Activated CD4-positive, alpha-beta T cell treated with anti-CD3 and anti-CD28 coated beads, Interleukin-2, amount 10 ng/mL, durations not matched to agents 7 days and 5 days (primary cell): ENCODE data around the gene TAGLN. TPM values are rescaled to one million over a fixed set of nuclear protein-coding genes. Genes with fewer than 3 reads are reported as not detected.
A peak's percentile ranks its signal among the peaks of the same experiment; 100 is the strongest.

Source experiments
- CTCF ChIA-PET: fragments of 350-600 bp; sonication (Branson Sonifier 250); formaldehyde crosslinking; loops from one replicate; lab custom pipeline; 2021; ENCODE audit warnings: antibody characterized with exemption; lab: Charles Lee
- POLR2A ChIA-PET: fragments of 350-600 bp; sonication (Branson Sonifier 250); formaldehyde crosslinking; loops from one replicate; lab custom pipeline; 2021; ENCODE audit warnings: antibody characterized with exemption; lab: Charles Lee
- DNase-seq: peaks from one replicate; pipeline ENCODE4 v3.0.0-alpha.2; 2020
- H3K27ac Mint-ChIP-seq: one replicate; pipeline ENCODE4 v1.8.0; 2021; ENCODE audit warnings: mild to moderate bottlenecking, moderate library complexity, mixed read lengths
- H3K27me3 Mint-ChIP-seq: one replicate; pipeline ENCODE4 v1.8.0; 2021; ENCODE audit warnings: mixed read lengths
- H3K36me3 Mint-ChIP-seq: one replicate; pipeline ENCODE4 v1.8.0; 2021; ENCODE audit warnings: low read depth, mixed read lengths
- H3K4me1 Mint-ChIP-seq: one replicate; pipeline ENCODE4 v1.8.0; 2021; ENCODE audit warnings: mixed read lengths
- H3K4me3 Mint-ChIP-seq: one replicate; pipeline ENCODE4 v1.8.0; 2021; ENCODE audit warnings: mild to moderate bottlenecking, moderate library complexity, mixed read lengths
- H3K9me3 Mint-ChIP-seq: one replicate; pipeline ENCODE4 v1.8.0; 2021; ENCODE audit warnings: mixed read lengths
- total RNA-seq, 2 experiments: library from RNA; stranded (reverse); gene quantifications; one replicate each; pipeline ENCODE4 v1.2.3, GENCODE V29; 2021

Gene TAGLN
- total RNA-seq, 2 experiments from 2014 or later, result 2.0 to 3.1 TPM

- peaks cover 6% of the 10 kb centered on the region for H3K36me3 Mint-ChIP-seq
- DNase-seq, result no peak
- no peaks in the 10 kb centered on the region for H3K27me3 Mint-ChIP-seq
- no peak overlapping the region for H3K4me3 Mint-ChIP-seq
- ChIA-PET CTCF (interaction anchor here (0.6 to 2.7 kb wide), 9 partner anchors 8 to 58 kb away, joined by 3 to 13 read pairs (median 4); partner anchors contain the start of genes PAFAH1B2 and PCSK7), POLR2A (interaction anchor here (0.5 kb wide), 1 partner anchor 174 kb away, joined by 9 read pairs; no protein-coding TSS in a partner anchor)
- H3K4me1 Mint-ChIP-seq, result peaks cover 9% of the 10 kb centered on the region
- H3K27ac Mint-ChIP-seq, result no peak overlapping the region
- H3K9me3 Mint-ChIP-seq, result no peaks in the 10 kb centered on the region
Measured at GRCh38 chr11:117172724-117173421, 26.3 kb upstream of the TAGLN start.

- no peak for DNase-seq
- Mint-ChIP-seq H3K27ac (no peak overlapping the region), H3K27me3 (no peaks in the 10 kb centered on the region), H3K36me3 (peaks cover 1% of the 10 kb centered on the region), H3K4me3 (no peak overlapping the region), H3K9me3 (no peaks in the 10 kb centered on the region), H3K4me1 (peaks cover 23% of the 10 kb centered on the region)
- CTCF ChIA-PET, result interaction anchor here (0.6 to 1.6 kb wide), 2 partner anchors 10 to 129 kb away, joined by 3 read pairs; no protein-coding TSS in a partner anchor
- POLR2A ChIA-PET, result no interaction called here
Measured at GRCh38 chr11:117175104-117175503, 24.1 kb upstream of the TAGLN start.

GRCh38 chr11:117175781-117176180, 23.4 kb upstream of the TAGLN start:
- Mint-ChIP-seq H3K9me3 (no peaks in the 10 kb centered on the region), H3K27ac (no peak overlapping the region), H3K36me3 (no peaks in the 10 kb centered on the region), H3K4me3 (no peak overlapping the region), H3K27me3 (no peaks in the 10 kb centered on the region), H3K4me1 (peaks cover 29% of the 10 kb centered on the region)
- no peak for DNase-seq
- ChIA-PET POLR2A (no interaction called here), CTCF (interaction anchor here (0.6 kb wide), 1 partner anchor 129 kb away, joined by 3 read pairs; no protein-coding TSS in a partner anchor)

GRCh38 chr11:117176186-117176585, 23.0 kb upstream of the TAGLN start:
- POLR2A ChIA-PET, result no interaction called here
- H3K4me3 Mint-ChIP-seq, result no peak overlapping the region
- CTCF ChIA-PET, result interaction anchor here (1.1 kb wide), 1 partner anchor 28 kb away, joined by 3 read pairs; no protein-coding TSS in a partner anchor
- no peak for DNase-seq
- H3K36me3 Mint-ChIP-seq, result no peaks in the 10 kb centered on the region
- H3K27ac Mint-ChIP-seq, result no peak overlapping the region
- H3K9me3 Mint-ChIP-seq, result no peaks in the 10 kb centered on the region
- no peaks in the 10 kb centered on the region for H3K27me3 Mint-ChIP-seq
- peaks cover 33% of the 10 kb centered on the region for H3K4me1 Mint-ChIP-seq

- Mint-ChIP-seq H3K27me3 (no peaks in the 10 kb centered on the region), H3K36me3 (peaks cover under 1% of the 10 kb centered on the region), H3K27ac (peak overlapping the region; percentile 94), H3K4me1 (peaks cover 32% of the 10 kb centered on the region), H3K9me3 (no peaks in the 10 kb centered on the region), H3K4me3 (peak overlapping the region; percentile 91)
- POLR2A ChIA-PET, result no interaction called here
- CTCF ChIA-PET, result interaction anchor here (0.5 to 1.8 kb wide), 4 partner anchors 34 to 342 kb away, joined by 4 to 5 read pairs (median 4); no protein-coding TSS in a partner anchor
- DNase-seq, result no peak
Measured at GRCh38 chr11:117177534-117178209, 21.5 kb upstream of the TAGLN start.

GRCh38 chr11:117178210-117179034, 20.7 kb upstream of the TAGLN start, which contains the start of gene SIDT2:
TSS of gene SIDT2 (plus strand) at chr11:117178743. CDS start at chr11:117179264, 521 bp downstream.
- POLR2A ChIA-PET, result interaction anchor here (0.5 kb wide), 1 partner anchor 33 kb away, joined by 3 read pairs; no protein-coding TSS in a partner anchor
- H3K9me3 Mint-ChIP-seq, result no peaks in the 10 kb centered on the region
- H3K4me1 Mint-ChIP-seq, result peaks cover 31% of the 10 kb centered on the region
- H3K27ac Mint-ChIP-seq, result peak within 1 kb of the TSS; percentile 94
- peak within 1 kb of the TSS; percentile 91 for H3K4me3 Mint-ChIP-seq
- H3K36me3 Mint-ChIP-seq, result peaks cover 2% of the 10 kb centered on the region
- CTCF ChIA-PET, result interaction anchor here (0.5 to 4.5 kb wide), 10 partner anchors 8 to 342 kb away, joined by 3 to 13 read pairs (median 5); no protein-coding TSS in a partner anchor
- no peaks in the 10 kb centered on the region for H3K27me3 Mint-ChIP-seq
- peak; percentile 93 for DNase-seq

- H3K27me3 Mint-ChIP-seq, result no peaks in the 10 kb centered on the region
- CTCF ChIA-PET, result interaction anchor here (0.5 to 4.5 kb wide), 13 partner anchors 9 to 343 kb away, joined by 3 to 15 read pairs (median 5); partner anchors contain the start of gene PCSK7
- POLR2A ChIA-PET, result interaction anchor here (0.5 kb wide), 1 partner anchor 33 kb away, joined by 3 read pairs; no protein-coding TSS in a partner anchor
- H3K36me3 Mint-ChIP-seq, result peaks cover 2% of the 10 kb centered on the region
- DNase-seq, result peak; percentile 59
- peak overlapping the region; percentile 91 for H3K4me3 Mint-ChIP-seq
- peak overlapping the region; percentile 86 for H3K27ac Mint-ChIP-seq
- H3K9me3 Mint-ChIP-seq, result no peaks in the 10 kb centered on the region
- peaks cover 29% of the 10 kb centered on the region for H3K4me1 Mint-ChIP-seq
Measured at GRCh38 chr11:117179048-117179999, 19.8 kb upstream of the TAGLN start.

GRCh38 chr11:117180020-117180419, 19.1 kb upstream of the TAGLN start:
- Mint-ChIP-seq H3K27me3 (no peaks in the 10 kb centered on the region), H3K4me3 (peak overlapping the region; percentile 91)
- POLR2A ChIA-PET, result no interaction called here

GRCh38 chr11:117180661-117181585, 18.2 kb upstream of the TAGLN start:
- CTCF ChIA-PET, result interaction anchor here (0.8 to 4.5 kb wide), 18 partner anchors 8 to 438 kb away, joined by 3 to 15 read pairs (median 4); partner anchors contain the start of gene PAFAH1B2
- Mint-ChIP-seq H3K27me3 (no peaks in the 10 kb centered on the region), H3K27ac (peak overlapping the region; percentile 28), H3K4me1 (peaks cover 29% of the 10 kb centered on the region), H3K4me3 (peak overlapping the region; percentile 91), H3K36me3 (peaks cover 2% of the 10 kb centered on the region), H3K9me3 (no peaks in the 10 kb centered on the region)
- DNase-seq, result peak; percentile 71
- POLR2A ChIA-PET, result no interaction called here

More at GRCh38 chr11:117180020-117180419, 19.1 kb upstream of the TAGLN start:
- no peak for DNase-seq
- Mint-ChIP-seq H3K9me3 (no peaks in the 10 kb centered on the region), H3K36me3 (peaks cover 2% of the 10 kb centered on the region), H3K4me1 (peaks cover 29% of the 10 kb centered on the region), H3K27ac (no peak overlapping the region)
- CTCF ChIA-PET, result interaction anchor here (0.6 to 4.5 kb wide), 14 partner anchors 7 to 375 kb away, joined by 3 to 15 read pairs (median 4); partner anchors contain the start of gene PCSK7
